BE2C (cell line): ENCODE data around the gene RNF215.

Source experiments
- DNase-seq: peaks from one replicate; pipeline ENCODE4 v3.0.0-alpha.2; 2020
- H3K27me3 ChIP-seq: fragments of 250-450 bp; sonication (Bioruptor Pico); 2 replicates; pipeline ENCODE4 v1.5.1; 2020; ENCODE audit warnings: mild to moderate bottlenecking
- H3K36me3 ChIP-seq: fragments of 250-450 bp; sonication (Bioruptor Pico); 2 replicates; pipeline ENCODE4 v1.5.1; 2020; ENCODE audit warnings: mild to moderate bottlenecking
- H3K4me1 ChIP-seq: fragments of 250-450 bp; sonication (Bioruptor Pico); 2 replicates; pipeline ENCODE4 v1.5.1; 2020
- H3K4me3 ChIP-seq: 2 replicates; pipeline ENCODE4 v1.5.1; 2011; ENCODE audit warnings: low read depth, low read length
- H3K9me3 ChIP-seq: fragments of 250-450 bp; sonication (Bioruptor Pico); 2 replicates; pipeline ENCODE4 v1.5.1; 2020
- TF ChIP-seq, protein P1 (sequence below): IDR thresholded peaks from 2 replicates; pipeline ENCODE4 v1.5.1; 2012; ENCODE audit warnings: mild to moderate bottlenecking, low read depth, low read length

Gene RNF215

DNA sequence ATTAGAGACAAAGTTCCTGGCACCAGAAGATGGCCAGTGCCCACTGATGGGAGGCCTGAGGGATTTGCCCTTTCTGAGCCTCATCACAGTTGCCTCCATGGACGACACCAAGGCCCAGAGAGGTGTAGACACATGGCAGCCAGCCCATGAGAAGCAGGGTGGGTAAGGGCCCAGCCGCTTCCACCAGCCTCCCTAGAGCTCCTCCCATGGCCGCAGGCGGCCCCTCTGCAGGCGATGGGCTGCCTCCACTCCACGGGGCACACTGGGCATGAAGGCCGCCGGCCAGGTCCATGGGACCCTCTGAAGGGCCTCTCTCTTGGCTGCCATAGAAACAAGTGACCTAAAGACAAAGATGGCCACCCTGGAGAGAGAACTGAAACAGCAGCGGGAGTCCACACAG is 15.9 kb downstream of the RNF215 start:
- Histone ChIP-seq H3K36me3 (no peaks in the 10 kb centered on the region), H3K9me3 (no peaks in the 10 kb centered on the region), H3K27me3 (no peaks in the 10 kb centered on the region), H3K4me3 (no peak overlapping the region), H3K4me1 (peaks cover 7% of the 10 kb centered on the region; the same call in 1 of the 2 replicates)
- no peak for DNase-seq
- TF ChIP-seq, protein P1, sequence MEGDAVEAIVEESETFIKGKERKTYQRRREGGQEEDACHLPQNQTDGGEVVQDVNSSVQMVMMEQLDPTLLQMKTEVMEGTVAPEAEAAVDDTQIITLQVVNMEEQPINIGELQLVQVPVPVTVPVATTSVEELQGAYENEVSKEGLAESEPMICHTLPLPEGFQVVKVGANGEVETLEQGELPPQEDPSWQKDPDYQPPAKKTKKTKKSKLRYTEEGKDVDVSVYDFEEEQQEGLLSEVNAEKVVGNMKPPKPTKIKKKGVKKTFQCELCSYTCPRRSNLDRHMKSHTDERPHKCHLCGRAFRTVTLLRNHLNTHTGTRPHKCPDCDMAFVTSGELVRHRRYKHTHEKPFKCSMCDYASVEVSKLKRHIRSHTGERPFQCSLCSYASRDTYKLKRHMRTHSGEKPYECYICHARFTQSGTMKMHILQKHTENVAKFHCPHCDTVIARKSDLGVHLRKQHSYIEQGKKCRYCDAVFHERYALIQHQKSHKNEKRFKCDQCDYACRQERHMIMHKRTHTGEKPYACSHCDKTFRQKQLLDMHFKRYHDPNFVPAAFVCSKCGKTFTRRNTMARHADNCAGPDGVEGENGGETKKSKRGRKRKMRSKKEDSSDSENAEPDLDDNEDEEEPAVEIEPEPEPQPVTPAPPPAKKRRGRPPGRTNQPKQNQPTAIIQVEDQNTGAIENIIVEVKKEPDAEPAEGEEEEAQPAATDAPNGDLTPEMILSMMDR, result no peak

DNA sequence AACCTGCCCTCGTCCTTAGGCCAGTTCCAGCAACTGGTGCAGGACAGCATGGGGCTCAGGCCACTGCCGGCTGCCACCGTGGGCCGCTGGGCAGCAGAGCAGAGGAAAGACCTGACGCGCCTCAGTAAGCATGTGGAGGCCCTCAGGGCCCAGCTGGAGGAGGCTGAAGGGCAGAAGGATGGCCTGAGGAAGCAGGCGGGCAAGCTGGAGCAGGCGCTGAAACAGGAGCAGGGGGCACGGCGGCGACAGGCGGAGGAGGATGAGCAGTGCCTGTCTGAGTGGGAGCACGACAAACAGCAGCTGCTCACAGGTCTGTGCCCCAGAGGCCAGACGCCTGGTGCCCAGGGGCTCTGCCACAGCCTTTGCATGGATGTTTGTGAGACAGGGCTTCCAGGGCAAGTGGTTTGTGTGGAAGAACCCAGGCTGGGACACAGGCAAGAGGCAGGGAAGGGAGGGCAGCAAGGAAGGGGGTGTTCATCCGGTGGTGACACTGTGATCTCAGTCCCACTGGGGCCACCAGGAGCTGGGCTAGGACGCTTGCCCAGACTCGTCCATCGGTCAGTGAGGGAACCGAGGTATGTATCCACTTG is 16.5 kb downstream of the RNF215 start:
- no peaks in the 10 kb centered on the region for H3K36me3 ChIP-seq
- TF ChIP-seq, protein P1, result no peak
- no peak overlapping the region for H3K4me3 ChIP-seq
- no peaks in the 10 kb centered on the region for H3K27me3 ChIP-seq
- no peaks in the 10 kb centered on the region for H3K9me3 ChIP-seq
- H3K4me1 ChIP-seq, result peaks cover 7% of the 10 kb centered on the region; the same call in 1 of the 2 replicates
- DNase-seq, result peak; percentile 56

DNA sequence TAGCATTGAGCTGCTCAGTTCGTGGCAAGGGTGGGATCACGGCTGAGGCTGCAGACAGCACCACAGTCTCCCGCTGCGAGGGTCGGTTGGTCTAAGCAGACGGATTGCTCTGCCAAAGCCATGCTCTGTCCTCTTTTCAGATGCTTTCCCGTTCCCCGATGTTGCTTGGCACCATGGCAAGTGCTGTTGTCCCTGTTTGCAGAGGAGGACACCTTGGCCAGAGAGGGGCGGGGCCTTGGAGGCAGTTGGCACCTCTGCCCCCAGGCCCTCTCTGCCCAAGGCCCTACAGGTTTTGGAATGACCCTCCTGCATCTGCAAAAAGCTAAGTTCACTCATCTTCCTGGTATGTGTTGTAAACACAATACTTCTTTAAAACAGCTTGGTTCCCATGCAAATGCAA is 18.8 kb downstream of the RNF215 start:
- Histone ChIP-seq H3K4me1 (peaks cover 7% of the 10 kb centered on the region; the same call in 1 of the 2 replicates), H3K36me3 (no peaks in the 10 kb centered on the region), H3K4me3 (no peak overlapping the region), H3K9me3 (no peaks in the 10 kb centered on the region), H3K27me3 (no peaks in the 10 kb centered on the region)
- TF ChIP-seq, protein P1, result no peak
- no peak for DNase-seq

DNA sequence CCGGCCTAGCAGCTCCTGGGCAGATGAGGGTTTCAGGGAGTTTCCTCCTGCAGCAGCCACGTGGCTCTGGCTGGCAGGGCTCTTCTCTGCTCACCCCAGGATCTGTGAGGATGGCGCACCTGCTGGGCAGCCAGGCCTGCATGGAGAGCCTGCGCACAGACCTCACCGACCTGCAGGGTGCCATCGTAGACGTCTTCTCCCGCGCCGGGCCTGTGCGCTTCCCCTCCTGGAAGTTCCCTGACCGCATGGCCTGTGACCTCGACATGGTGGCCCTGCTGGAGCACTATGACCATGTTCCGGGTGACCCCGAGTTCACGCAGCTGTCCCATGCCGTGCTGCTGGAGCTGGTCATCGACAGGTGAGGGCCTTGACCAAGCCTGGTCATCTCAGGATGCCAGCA is 21.3 kb downstream of the RNF215 start:
- no peaks in the 10 kb centered on the region for H3K9me3 ChIP-seq
- H3K4me1 ChIP-seq, result peaks cover 6% of the 10 kb centered on the region; the same call in 1 of the 2 replicates
- no peaks in the 10 kb centered on the region for H3K36me3 ChIP-seq

DNA sequence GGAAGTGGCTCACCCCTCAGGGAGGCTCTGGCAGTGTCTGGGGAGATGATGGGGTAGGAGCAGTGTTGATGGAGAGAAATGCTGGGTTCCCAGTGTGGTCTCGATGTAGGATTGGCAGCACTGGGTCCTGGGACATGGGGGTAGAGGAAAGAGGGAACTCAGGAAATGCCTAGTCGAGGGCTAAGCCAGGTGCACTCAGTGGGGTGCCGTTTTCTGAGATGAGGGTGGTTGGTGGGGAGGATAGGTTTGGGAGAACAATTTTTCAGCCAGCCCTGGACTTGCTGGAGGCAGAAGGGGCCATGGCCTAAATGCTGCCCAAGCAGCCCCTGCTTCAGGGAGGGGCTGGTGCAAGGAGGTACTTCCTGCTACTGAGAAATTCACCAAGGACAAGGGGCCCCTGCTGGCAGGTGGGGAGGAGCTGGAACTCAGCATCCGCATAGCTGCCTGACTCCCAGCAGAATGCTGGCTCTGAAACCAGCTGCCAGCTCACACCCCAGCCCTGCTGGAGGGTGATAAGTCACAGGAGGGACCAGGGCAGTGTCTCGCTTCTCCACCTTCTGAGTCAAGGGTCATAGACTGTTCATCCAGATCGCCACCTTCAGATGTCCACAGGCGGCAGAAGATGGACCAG is 24.4 kb downstream of the RNF215 start:
- Histone ChIP-seq H3K4me3 (no peak overlapping the region), H3K9me3 (no peaks in the 10 kb centered on the region), H3K27me3 (no peaks in the 10 kb centered on the region), H3K4me1 (no peaks in the 10 kb centered on the region), H3K36me3 (no peaks in the 10 kb centered on the region)
- TF ChIP-seq, protein P1, result no peak
- DNase-seq, result no peak

More for the DNA sequence above, 21.3 kb downstream of the RNF215 start:
- TF ChIP-seq, protein P1, result no peak
- no peaks in the 10 kb centered on the region for H3K27me3 ChIP-seq
- H3K4me3 ChIP-seq, result no peak overlapping the region
- DNase-seq, result no peak
